ENCODE measurements around the gene PLPP3. TPM values are rescaled to one million over a fixed set of nuclear protein-coding genes. Genes with fewer than 3 reads are reported as not detected.

PLPP3 gene
- total RNA-seq, 1 donor from 2014 or later = 16.1 TPM

- no peaks in the 10 kb centered on the region for H3K9me3 Mint-ChIP-seq (ENCODE audit: low read depth)
- no peak overlapping the region for H3K4me3 Mint-ChIP-seq (ENCODE audit: low read depth)
- H3K36me3 Mint-ChIP-seq (ENCODE audit: insufficient read depth) = no peaks in the 10 kb centered on the region
- no peak for DNase-seq (ENCODE audit: low spot score, unreplicated experiment)
- TF ChIP-seq, protein P1, sequence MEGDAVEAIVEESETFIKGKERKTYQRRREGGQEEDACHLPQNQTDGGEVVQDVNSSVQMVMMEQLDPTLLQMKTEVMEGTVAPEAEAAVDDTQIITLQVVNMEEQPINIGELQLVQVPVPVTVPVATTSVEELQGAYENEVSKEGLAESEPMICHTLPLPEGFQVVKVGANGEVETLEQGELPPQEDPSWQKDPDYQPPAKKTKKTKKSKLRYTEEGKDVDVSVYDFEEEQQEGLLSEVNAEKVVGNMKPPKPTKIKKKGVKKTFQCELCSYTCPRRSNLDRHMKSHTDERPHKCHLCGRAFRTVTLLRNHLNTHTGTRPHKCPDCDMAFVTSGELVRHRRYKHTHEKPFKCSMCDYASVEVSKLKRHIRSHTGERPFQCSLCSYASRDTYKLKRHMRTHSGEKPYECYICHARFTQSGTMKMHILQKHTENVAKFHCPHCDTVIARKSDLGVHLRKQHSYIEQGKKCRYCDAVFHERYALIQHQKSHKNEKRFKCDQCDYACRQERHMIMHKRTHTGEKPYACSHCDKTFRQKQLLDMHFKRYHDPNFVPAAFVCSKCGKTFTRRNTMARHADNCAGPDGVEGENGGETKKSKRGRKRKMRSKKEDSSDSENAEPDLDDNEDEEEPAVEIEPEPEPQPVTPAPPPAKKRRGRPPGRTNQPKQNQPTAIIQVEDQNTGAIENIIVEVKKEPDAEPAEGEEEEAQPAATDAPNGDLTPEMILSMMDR (IDR thresholded peaks at IDR 0.05; ENCODE audit: unreplicated experiment) = no peak
- H3K4me1 Mint-ChIP-seq (ENCODE audit: low read depth) = peaks cover 25% of the 10 kb centered on the region
- no peak overlapping the region for H3K27ac Mint-ChIP-seq
- no peaks in the 10 kb centered on the region for H3K27me3 Mint-ChIP-seq
Observed at GRCh38 chr1:56462209-56462608, 117.2 kb downstream of the PLPP3 start.

DNA sequence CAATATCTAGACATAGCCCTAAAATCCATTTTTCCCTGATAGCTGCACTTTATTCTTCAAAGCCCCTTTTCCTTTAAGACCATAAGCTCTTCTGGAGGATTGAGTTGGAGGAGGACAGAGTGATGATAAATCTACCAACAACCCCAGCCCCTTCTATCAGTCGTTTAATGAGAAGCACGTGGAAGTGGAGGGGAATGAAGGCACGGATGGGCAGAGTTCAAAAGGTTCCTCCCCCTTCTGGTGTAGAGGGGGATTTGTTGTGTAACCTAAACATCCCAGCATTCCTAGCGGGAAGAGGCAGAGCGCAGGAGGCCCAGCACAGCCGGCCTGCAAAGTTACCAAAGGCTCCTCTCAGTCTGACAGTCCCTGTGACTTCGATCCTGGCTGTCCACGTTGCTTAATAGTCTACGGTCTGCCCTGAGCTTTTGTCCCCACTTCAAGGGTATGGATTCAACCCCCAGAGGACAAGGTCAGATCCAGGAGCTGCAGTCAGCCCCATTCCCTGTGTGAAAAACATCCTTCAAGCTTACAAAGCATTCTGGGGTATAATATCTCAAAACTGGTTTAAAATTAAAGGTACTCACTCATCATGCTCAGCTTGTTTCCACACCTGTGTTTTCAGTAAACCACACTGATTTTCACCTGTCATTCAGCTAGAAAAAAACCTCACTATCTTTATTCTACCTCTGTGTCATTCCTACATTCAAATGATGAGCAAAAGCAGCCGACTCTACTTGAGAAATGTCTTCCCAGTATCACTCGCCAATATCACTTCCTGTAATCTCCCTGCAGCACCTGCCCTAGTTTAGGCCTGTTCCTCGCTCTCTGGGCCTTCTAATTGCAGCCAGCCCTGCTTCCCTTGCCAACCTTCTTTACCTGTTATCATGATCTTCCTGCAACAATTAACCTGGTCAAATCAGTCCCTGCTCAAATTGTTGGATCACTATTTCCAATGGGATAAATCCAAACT, 117.9 kb downstream of the PLPP3 start:
- no peaks in the 10 kb centered on the region for H3K9me3 Mint-ChIP-seq (ENCODE audit: low read depth)
- no peaks in the 10 kb centered on the region for H3K36me3 Mint-ChIP-seq (ENCODE audit: insufficient read depth)
- peaks cover 23% of the 10 kb centered on the region for H3K4me1 Mint-ChIP-seq (ENCODE audit: low read depth)
- DNase-seq (ENCODE audit: low spot score, unreplicated experiment) = no peak
- TF ChIP-seq, protein P1 (IDR thresholded peaks at IDR 0.05; ENCODE audit: unreplicated experiment) = no peak
- no peak overlapping the region for H3K4me3 Mint-ChIP-seq (ENCODE audit: low read depth)
- no peaks in the 10 kb centered on the region for H3K27me3 Mint-ChIP-seq
- H3K27ac Mint-ChIP-seq = no peak overlapping the region

DNA sequence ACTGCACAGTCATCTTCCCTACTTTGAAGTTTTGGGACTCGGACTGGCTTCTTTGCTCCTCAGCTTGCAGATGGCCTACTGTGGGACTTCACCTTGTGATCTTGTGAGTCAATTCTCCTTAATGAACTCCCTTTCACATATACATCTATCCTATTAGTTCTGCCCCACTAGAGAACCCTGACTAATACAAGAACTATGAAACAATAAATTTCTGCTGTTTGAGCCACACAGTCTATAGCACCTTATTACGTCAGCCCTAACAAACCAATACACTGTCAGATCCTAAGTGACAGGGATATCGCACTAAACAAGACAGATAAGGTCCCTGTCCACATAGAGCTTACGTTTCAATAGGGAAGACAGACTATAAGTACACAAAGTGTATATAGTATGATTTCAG, 120.1 kb downstream of the PLPP3 start:
- TF ChIP-seq, protein P1 (IDR thresholded peaks at IDR 0.05; ENCODE audit: unreplicated experiment) = no peak
- no peak overlapping the region for H3K4me3 Mint-ChIP-seq (ENCODE audit: low read depth)
- no peak overlapping the region for H3K27ac Mint-ChIP-seq
- H3K36me3 Mint-ChIP-seq (ENCODE audit: insufficient read depth) = no peaks in the 10 kb centered on the region
- H3K9me3 Mint-ChIP-seq (ENCODE audit: low read depth) = no peaks in the 10 kb centered on the region
- H3K4me1 Mint-ChIP-seq (ENCODE audit: low read depth) = peaks cover 17% of the 10 kb centered on the region
- H3K27me3 Mint-ChIP-seq = no peaks in the 10 kb centered on the region
- no peak for DNase-seq (ENCODE audit: low spot score, unreplicated experiment)

- TF ChIP-seq, protein P1 (IDR thresholded peaks at IDR 0.05; ENCODE audit: unreplicated experiment) = no peak
- Mint-ChIP-seq H3K9me3 (ENCODE audit: low read depth) (no peaks in the 10 kb centered on the region), H3K36me3 (ENCODE audit: insufficient read depth) (no peaks in the 10 kb centered on the region), H3K27me3 (peaks cover 3% of the 10 kb centered on the region), H3K4me1 (ENCODE audit: low read depth) (peaks cover 12% of the 10 kb centered on the region), H3K27ac (no peak overlapping the region), H3K4me3 (ENCODE audit: low read depth) (no peak overlapping the region)
- DNase-seq (ENCODE audit: low spot score, unreplicated experiment) = no peak
Observed at GRCh38 chr1:56457756-56458375, 121.5 kb downstream of the PLPP3 start.

GRCh38 chr1:56456435-56457101, 122.8 kb downstream of the PLPP3 start:
- no peak for DNase-seq (ENCODE audit: low spot score, unreplicated experiment)
- Mint-ChIP-seq H3K4me1 (ENCODE audit: low read depth) (peaks cover 14% of the 10 kb centered on the region), H3K27ac (no peak overlapping the region)

More at GRCh38 chr1:56456435-56457101, 122.8 kb downstream of the PLPP3 start:
- Mint-ChIP-seq H3K27me3 (peaks cover 3% of the 10 kb centered on the region), H3K4me3 (ENCODE audit: low read depth) (no peak overlapping the region), H3K36me3 (ENCODE audit: insufficient read depth) (no peaks in the 10 kb centered on the region), H3K9me3 (ENCODE audit: low read depth) (no peaks in the 10 kb centered on the region)
- TF ChIP-seq, protein P1 (IDR thresholded peaks at IDR 0.05; ENCODE audit: unreplicated experiment) = no peak
